ENCODE results near the gene NSFL1C. TPM values are rescaled to one million over a fixed set of nuclear protein-coding genes. Genes with fewer than 3 reads are reported as not detected.

The NSFL1C gene
- polyA plus RNA-seq, 2 of the 4 experiments (the other 2 are of a cell fraction) = 56.6 to 136 TPM

- no peaks in the 10 kb centered on the region for H3K9me3 ChIP-seq
- FAIRE-seq = no peak
- ChIA-PET CTCF (interaction anchor here (0.8 to 3.4 kb wide), 5 partner anchors 41 to 110 kb away, joined by 3 to 15 read pairs (median 8); partner anchors contain the start of gene NSFL1C), POLR2A (no interaction called here)
- no peak for ATAC-seq
- H3K27ac ChIP-seq = no peak overlapping the region
- H3K4me3 ChIP-seq = no peak overlapping the region
- H3K4me2 ChIP-seq = no peak overlapping the region
- peaks cover 11% of the 10 kb centered on the region; the same call in 2 of the 3 replicates for H3K4me1 ChIP-seq
- DNase-seq (ENCODE audit: low read depth in 1 of 2, low spot score in 1 of 2) = no peak
- WGBS (ENCODE audit: missing lambda C conversion rate) = 3% methylated on average over 1 of the region's 1 CpG
- TF ChIP-seq EP300 (IDR thresholded peaks at IDR 0.05) (no peak), MYC (IDR thresholded peaks at IDR 0.05; ENCODE audit: borderline replicate concordance, low read length) (no peak), EHMT2 (IDR thresholded peaks at IDR 0.05; ENCODE audit: low read depth) (no peak), SMC3 (IDR thresholded peaks at IDR 0.05) (no peak), RFX5 (IDR thresholded peaks at IDR 0.05) (no peak), ESRRA (IDR thresholded peaks at IDR 0.05; ENCODE audit: borderline replicate concordance, low read length) (no peak), TP53 (CRISPR knock-in tag; IDR thresholded peaks at IDR 0.05) (no peak), CBX2 (IDR thresholded peaks at IDR 0.05; ENCODE audit: borderline replicate concordance, low read depth) (no peak), E2F6 (IDR thresholded peaks at IDR 0.05; ENCODE audit: borderline replicate concordance, low read depth) (no peak), ATOH8 (CRISPR knock-in tag; IDR thresholded peaks at IDR 0.05; ENCODE audit: low read depth) (no peak), HOXB5 (CRISPR knock-in tag; IDR thresholded peaks at IDR 0.05) (no peak), MAZ (IDR thresholded peaks at IDR 0.05; ENCODE audit: borderline replicate concordance, low read depth, low read length) (no peak), FOXS1 (CRISPR knock-in tag; IDR thresholded peaks at IDR 0.05) (no peak), FOSL2 (IDR thresholded peaks at IDR 0.05) (no peak), FOSL2 (CRISPR knock-in tag; IDR thresholded peaks at IDR 0.05) (no peak)
These were observed 70.4 kb downstream of the NSFL1C start for GRCh38 chr20:1396264-1396663.

GRCh38 chr20:1394686-1395085, 72.0 kb downstream of the NSFL1C start:
- H3K9me3 ChIP-seq = no peaks in the 10 kb centered on the region
- no peak for DNase-seq (ENCODE audit: low read depth in 1 of 2, low spot score in 1 of 2)
- H3K4me2 ChIP-seq = no peak overlapping the region
- TF ChIP-seq NR3C1 (IDR thresholded peaks at IDR 0.05) = no peak
- TF ChIP-seq POLR2AphosphoS2 (conservative IDR thresholded peaks at IDR 0.05; ENCODE audit: low read length) = no peak
- no peak for TF ChIP-seq KDM1A (IDR thresholded peaks at IDR 0.05; ENCODE audit: low read depth)
- no peak for TF ChIP-seq ZC3H11A (IDR thresholded peaks at IDR 0.05)
- TF ChIP-seq BCL3 (IDR thresholded peaks at IDR 0.05) = no peak
- no peak for TF ChIP-seq REST (IDR thresholded peaks at IDR 0.05)
- no peak for TF ChIP-seq POLR2A (IDR thresholded peaks at IDR 0.05; ENCODE audit: low read length)
- TF ChIP-seq PBX3 (IDR thresholded peaks at IDR 0.05) = no peak
- TF ChIP-seq GATA3 (IDR thresholded peaks at IDR 0.05; ENCODE audit: borderline replicate concordance) = no peak
- TF ChIP-seq CBX2 (IDR thresholded peaks at IDR 0.05; ENCODE audit: borderline replicate concordance, low read depth) = no peak
- TF ChIP-seq ATOH8 (CRISPR knock-in tag; IDR thresholded peaks at IDR 0.05; ENCODE audit: low read depth) = no peak
- TF ChIP-seq RFX5 (IDR thresholded peaks at IDR 0.05) = no peak
- no peak for TF ChIP-seq PHF8 (IDR thresholded peaks at IDR 0.05; ENCODE audit: borderline replicate concordance, low read depth)
- no peak for TF ChIP-seq SREBF2 (IDR thresholded peaks at IDR 0.05)
- no peak for FAIRE-seq
- no peak overlapping the region for H3K4me3 ChIP-seq
- H3K4me1 ChIP-seq = peaks cover 25% of the 10 kb centered on the region; the same call in 2 of the 3 replicates
- WGBS (ENCODE audit: missing lambda C conversion rate) = 42% methylated on average over 2 of the region's 2 CpGs
- ChIA-PET POLR2A (no interaction called here), CTCF (interaction anchor here (2.4 kb wide), 1 partner anchor 72 kb away, joined by 8 read pairs; the partner anchor contains the start of gene NSFL1C)
- no peak overlapping the region for H3K27ac ChIP-seq
- no peak for ATAC-seq

All from A549 (cell line).